ENCODE measurements around the gene ATP11B.

Gene ATP11B

DNA sequence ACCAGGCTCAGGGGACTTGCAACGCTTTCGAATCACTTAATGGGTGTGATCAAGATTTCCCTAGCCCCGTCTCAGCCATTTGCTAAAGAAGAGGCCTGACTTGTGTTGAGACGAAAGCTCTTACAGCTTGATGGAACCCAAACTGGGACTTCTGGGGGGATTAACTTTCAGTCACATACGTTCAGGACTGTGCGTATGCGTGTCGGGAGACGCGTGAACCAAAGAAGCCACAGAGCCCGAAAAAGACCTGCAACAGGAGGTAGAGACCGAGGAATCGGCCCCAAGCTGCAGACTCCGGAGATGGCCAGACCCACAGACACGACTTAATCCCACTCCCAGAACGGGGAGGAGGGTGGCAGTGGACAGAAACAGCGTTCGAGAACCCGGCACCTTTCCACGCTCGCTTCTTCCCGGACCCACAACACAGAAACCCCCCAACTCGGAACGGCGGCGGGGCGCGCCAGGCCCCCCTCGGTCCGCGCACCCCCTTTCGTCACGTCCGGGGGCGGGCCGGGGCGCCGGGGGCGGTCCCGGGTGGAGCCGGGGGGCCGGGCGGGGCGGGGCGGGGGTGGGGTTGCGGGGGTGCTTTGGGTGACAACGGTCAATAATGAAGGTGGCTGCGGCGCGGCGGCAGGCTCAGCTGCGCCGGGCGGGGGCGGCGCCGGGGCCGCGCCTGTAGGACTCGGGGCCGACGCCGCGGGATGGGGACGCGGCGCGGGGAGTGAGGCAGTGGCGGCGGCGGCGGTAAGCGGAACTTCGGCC lies at the start of gene ATP11B:
ATP11B (plus strand) TSS at position 604 of the 762 bp plus-strand sequence. CDS start 256 bp downstream, outside the sequence.
- DNase-seq, result peak; percentile 35 to 78 (median 54)

- DNase-seq, result no peak
These were observed 46.3 kb upstream of the ATP11B start for GRCh38 chr3:182746959-182747358.

DNA sequence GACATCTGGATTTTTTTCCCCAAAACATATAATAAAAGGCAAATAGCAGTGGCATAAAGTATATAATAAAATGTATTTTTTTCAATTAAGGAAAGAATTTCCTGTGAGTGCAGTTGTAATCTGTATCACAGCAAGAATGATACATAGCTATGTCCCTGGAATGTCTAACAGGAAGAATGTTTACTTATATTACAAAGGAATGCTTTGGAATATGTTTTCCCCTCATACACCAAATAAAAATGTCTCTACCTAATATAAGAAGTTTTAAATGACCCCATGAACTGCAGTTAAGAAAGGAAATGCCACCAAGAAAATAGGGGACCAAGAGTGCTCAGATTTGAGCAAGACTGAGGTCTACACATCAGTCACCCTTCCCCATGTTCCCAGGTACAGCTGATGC lies 38.0 kb upstream of the ATP11B start:
- DNase-seq, result no peak

DNA sequence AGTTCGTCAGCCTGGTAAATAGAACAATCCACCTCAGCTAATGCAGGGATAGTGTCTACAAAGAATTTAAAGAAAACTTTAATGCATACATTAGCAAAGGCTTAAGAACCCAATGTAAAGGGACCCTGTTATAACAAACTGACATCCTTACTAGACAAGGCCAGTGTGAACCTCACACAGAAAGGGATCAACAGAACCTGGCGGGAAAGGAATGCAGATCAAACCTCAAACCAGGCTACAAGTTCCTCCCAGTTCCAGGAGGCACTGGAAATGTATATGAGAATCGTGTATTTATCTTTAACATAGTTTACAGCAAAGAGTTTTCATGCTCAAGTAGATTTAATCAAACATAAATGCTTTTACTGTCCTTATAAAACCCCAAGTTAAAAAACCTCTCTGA lies 37.6 kb upstream of the ATP11B start:
- DNase-seq, result no peak

DNA sequence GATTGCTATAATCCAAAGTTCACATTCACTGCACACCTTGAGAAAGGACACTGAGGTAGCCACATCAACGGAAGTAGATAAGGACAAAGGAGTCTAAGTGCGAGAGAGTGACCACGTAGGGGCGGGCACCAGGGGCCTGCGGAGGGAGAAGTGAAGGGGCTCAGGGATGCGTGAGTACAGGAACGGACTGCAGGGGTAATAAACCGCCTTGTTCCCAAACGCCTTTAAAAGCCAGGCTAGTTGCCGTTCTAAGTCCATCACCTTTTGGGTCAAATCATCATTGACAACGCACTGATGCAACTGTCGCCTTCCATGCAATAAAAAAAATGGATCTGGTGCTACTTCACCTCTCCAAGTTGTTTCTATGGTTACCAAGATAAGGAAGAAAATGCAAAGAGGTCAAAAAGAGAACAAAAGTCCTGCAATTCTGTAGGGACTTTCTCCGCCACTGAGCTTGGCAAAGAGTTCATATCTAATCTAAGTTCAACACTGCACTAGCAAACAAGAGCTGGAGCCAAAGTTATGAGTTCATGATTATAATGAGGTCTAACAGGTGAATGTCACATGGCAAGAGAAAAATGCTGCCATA lies 32.6 kb upstream of the ATP11B start:
- DNase-seq, result no peak

GRCh38 chr3:182763896-182764295 lies 29.4 kb upstream of the ATP11B start:
- DNase-seq, result no peak

GRCh38 chr3:182765287-182765686 lies 28.0 kb upstream of the ATP11B start:
- no peak for DNase-seq

- no peak for DNase-seq
These were observed 27.2 kb upstream of the ATP11B start for GRCh38 chr3:182766099-182766498.

DNA sequence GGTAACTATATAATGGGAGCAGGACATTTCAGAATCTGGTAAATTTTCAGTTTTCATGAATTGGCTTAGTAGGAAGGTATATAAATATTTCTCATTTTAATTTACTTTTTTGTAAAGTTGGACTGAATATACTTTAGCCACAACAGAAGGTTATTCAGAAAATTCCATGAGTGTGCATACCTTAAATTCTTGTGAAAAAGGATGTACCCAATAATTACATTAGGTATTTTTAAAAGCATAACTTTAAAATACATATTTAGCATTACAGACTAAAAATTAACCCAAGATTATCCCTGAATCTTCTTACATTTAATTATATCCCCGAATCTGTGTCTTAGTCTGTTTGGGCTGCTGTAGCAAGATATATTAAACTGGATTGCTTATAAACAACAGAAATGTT lies 24.9 kb upstream of the ATP11B start:
- no peak for DNase-seq

- DNase-seq, result no peak
These were observed 23.6 kb upstream of the ATP11B start for GRCh38 chr3:182769673-182770072.

DNA sequence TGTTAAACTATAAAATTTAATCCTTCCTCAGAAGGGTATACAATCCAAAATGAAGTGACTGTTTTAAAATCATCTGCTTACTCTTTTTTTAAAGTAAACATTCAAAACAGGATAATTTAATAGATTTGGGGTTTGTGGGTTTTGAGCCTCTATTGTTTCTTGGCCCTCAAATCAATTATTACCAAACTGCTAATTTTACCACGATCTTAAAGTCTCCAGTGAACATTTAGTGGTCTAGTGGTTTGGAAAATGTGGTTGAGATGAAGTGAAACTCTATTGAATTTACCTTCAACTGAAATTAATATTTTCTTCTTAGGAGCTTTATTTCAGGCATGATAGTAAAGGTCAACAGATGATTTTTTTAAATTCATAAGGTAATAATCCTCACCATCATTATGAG lies 11.2 kb upstream of the ATP11B start:
- no peak for DNase-seq

DNA sequence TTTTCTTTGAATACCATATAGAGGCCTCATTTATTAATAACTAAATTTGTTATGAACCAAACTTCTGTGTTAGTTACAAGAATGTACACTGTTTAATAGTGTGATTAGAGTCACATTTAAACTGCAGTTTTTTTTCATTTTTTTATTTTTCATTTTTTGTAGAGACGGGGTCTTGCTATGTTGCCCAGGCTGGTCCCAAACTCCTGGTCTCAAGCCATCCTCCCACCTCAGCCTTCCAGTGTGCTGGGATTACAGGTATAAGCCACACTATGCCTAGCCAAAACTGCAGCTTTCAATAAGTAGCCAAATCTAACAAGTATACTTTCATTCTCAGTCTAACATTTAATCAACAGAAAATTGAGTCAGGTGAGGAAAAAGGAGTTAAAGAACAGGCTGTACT lies 10.2 kb upstream of the ATP11B start:
- no peak for DNase-seq

DNA sequence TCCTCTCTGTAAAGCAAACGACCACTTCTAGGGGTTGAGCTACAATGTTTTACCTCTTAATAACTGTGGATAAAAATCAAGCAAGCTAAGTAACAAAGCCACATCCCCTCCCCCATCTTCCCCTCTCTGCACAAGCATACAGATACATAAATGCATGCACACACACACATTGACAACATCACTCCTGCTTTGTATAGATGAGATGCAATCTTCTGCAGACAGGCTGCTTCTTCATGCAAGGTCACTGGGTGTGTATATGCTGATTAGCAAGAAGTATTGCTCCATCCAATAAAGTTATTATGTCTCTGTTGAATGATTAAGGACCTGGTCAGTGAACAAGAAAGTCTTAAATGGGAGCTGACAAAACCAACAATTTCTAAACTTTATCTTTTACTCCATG lies 8.8 kb upstream of the ATP11B start:
- no peak for DNase-seq

DNA sequence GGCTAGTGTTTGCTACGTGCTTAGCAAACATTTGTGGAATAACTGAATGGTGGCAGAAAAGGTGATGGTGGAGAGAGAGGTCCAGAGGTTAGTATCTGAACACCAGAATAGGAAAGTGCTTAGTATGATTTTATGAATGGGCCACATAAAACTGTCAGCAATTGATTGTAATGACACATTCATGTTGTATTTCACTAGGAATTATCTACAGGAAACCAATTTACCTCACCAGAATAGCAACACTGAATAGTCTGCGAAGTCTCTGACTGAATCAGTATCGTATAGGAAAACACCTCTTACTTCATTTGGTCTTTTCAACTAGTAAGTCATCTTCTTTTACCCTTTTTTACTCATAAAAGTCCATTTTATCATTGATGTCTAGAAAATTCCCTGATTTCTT lies 8.2 kb upstream of the ATP11B start:
- DNase-seq, result no peak

DNA sequence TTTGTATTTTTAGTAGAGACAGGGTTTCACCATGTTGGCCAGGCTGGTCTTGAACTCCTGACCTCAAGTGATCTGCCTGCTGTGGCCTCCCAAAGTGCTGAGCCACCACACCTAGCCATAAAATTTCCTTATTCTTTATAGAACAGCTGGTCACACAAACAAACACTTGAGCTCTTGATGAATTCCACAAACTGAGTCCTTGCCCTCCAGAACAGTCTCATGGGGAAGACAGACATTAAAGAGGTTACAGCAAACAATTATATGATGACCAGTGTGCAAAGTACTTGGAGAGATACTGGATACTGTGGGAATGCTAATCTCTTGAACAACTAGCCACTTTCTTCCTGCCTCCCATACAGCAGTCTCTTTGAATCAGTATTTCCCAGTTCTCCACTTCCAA lies 7.5 kb upstream of the ATP11B start:
- DNase-seq, result no peak

DNA sequence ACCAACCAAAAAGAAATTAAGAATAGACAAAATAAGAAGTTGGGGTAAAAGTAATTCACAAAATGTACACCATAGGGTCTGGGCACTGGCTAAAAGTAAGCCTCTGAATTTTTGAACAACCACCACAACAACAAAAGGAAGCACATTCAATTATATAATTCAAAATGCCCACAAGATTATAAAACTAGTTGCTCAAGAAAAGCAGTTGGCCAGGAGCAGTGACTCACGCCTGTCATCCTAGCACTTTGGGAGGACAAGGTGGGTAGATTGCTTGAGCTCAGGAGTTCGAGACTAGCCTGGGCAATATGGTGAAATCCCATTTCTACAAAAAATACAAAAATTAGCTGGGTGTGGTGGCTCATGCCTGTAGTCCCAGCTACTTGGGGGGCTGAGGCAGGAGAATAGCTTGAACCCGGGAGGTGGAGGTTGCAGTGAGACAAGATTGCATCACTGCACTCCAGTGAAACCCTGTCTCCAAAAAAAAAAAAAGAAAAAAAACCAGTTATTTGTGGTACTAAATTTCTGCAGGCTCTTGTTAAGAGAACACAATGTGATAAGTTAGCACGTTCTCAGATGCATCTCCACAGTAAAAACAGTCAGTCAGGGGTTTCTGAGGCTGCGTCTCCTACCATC lies 6.6 kb upstream of the ATP11B start:
- DNase-seq, result no peak

DNA sequence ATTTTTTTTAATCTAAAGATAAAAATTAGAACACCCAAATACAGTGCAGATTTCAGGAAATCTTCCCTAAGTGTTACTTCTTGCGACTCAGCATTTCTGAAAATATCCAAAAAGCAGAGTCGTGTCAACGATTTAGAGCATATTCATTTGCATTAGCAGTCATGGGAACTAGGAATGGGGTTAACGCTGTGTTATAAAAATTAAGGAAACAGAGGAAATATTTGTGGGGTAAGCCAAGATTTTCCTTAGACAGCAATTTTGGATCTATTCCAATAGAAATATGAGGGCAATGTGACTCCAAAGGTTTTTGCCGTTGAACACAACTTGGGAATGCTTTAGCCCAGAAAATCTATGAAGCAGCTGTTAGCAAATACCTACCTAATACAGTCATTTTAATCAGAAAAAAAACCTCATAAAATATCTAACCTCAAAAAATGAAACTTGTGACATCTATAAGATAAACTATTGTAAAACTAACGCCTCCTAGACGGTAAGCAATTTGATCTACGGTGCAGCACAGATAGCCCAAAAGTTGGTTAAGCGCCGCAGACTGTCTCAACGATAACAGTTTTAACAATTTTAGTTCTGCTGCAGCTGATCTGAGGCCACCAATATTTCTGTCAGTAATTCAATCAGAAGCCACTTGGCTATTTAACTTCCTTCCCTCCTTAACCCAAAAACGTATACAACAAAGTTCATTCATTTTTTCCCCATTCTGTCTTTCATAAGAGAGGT lies 5.8 kb upstream of the ATP11B start:
- DNase-seq, result no peak

DNA sequence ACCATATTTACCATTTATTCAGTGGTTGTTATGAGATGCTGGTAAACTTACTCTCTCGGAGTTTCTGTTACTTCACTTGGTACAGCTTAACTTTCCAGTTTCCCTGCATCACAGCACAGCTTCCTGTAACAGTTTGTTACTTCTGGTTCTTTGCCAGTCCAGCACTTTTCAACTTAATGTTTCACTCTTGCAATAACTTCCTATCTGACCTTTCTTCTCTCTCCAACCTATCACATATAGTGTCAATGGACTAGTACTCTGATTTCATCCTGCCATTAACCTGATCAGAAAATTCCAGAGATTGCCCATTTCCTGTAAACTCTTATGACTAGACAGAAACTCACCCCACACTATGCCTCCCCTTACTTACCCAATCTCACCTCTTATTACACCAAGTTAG lies 3.9 kb upstream of the ATP11B start:
- DNase-seq, result no peak

DNA sequence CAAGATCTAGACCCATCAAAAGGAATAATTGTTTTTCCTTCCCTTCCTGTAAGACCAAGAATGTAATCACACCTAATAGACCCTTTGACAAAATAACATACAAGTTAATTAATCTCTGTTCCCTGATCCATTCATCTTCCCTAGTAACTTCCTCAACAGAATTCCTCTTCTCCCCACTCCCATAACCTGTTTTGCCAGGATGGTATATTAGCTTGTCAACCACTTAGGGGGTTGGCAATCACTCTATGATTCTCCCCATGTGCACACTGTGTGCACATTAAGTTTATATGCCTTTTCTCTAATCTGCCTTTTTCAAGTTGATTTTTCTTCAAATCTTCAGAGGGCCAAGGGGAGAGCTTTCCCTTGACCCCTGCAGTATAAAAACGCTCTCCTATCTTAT lies 2.7 kb upstream of the ATP11B start:
- no peak for DNase-seq

DNA sequence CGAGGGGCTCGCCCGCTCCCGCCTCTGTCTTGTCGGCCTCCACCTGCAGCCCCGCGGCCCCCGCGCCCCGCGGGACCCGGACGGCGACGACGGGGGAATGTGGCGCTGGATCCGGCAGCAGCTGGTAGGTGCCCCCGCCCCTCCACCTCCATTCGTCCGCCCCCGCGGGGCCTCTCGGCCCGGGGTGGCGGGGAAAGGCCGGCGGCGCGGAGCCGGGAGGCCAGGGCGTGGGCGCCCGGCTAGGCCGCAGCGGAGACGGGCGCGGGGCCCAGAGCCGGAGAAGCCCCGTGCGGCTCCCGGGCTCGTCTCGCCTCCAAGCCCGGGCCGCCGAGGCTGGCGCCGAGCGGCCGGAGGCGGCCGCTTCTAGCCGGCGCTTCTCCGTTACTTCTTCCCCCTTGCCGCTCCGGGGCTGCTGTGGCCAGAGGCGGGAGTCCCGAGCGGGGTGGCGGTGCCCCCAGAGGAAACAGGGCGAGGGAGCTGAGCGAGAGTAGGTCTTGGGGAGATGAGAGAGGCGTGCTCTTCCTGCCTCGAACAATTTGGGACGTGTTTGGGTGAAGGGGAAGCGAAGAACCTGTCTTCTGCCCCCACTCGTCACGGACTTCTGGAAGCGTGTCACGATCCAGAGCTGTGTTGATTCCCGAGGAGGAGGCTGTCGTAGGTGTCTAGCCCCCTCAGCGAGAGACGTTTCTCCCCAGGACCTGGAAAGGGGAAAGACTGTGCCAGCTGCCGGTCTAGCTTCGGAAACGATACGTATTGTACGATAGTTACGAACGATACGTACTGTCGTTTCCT lies 555 bp downstream of the ATP11B start:
- peak; percentile 28 to 57 (median 44) for DNase-seq

GRCh38 chr3:182794455-182795388 lies 1.4 kb downstream of the ATP11B start:
- no peak for DNase-seq

- no peak for DNase-seq
These were observed 2.1 kb downstream of the ATP11B start for GRCh38 chr3:182795389-182795782.

Measured in activated naive CD4-positive, alpha-beta T cell (primary cell).